Stimulated activated memory B cell treated with anti-CD40 and anti-IgM and Interleukin-4, amounts not matched to agents 10 μg/mL and 1 μg/mL and 100 μg/mL, for 72 hours (primary cell): ENCODE data around the gene MMAA.
A peak's percentile ranks its signal among the peaks of the same experiment; 100 is the strongest.
"Not testable (repeated sequence)": the region's sequence is repeated elsewhere in the genome, so short reads cannot be mapped to it uniquely, and the experiment has no call there.

Experiments used
- ATAC-seq: fragments of 150-1000 bp; cut with Tn5 transposase; 2 replicates; pipeline ENCODE4 v1.10.0; 2021
- H3K27ac Mint-ChIP-seq: one replicate; pipeline ENCODE4 v1.8.0; 2022; ENCODE audit warnings: mild to moderate bottlenecking, mixed read lengths
- H3K27me3 Mint-ChIP-seq: one replicate; pipeline ENCODE4 v1.8.0; 2022; ENCODE audit warnings: mixed read lengths
- H3K36me3 Mint-ChIP-seq: one replicate; pipeline ENCODE4 v1.8.0; 2022; ENCODE audit warnings: mixed read lengths
- H3K4me1 Mint-ChIP-seq: one replicate; pipeline ENCODE4 v1.8.0; 2022; ENCODE audit warnings: mixed read lengths
- H3K4me3 Mint-ChIP-seq: one replicate; pipeline ENCODE4 v1.8.0; 2022; ENCODE audit warnings: mild to moderate bottlenecking, moderate library complexity, mixed read lengths
- H3K9me3 Mint-ChIP-seq: one replicate; pipeline ENCODE4 v1.8.0; 2022; ENCODE audit warnings: mixed read lengths

Gene MMAA

DNA sequence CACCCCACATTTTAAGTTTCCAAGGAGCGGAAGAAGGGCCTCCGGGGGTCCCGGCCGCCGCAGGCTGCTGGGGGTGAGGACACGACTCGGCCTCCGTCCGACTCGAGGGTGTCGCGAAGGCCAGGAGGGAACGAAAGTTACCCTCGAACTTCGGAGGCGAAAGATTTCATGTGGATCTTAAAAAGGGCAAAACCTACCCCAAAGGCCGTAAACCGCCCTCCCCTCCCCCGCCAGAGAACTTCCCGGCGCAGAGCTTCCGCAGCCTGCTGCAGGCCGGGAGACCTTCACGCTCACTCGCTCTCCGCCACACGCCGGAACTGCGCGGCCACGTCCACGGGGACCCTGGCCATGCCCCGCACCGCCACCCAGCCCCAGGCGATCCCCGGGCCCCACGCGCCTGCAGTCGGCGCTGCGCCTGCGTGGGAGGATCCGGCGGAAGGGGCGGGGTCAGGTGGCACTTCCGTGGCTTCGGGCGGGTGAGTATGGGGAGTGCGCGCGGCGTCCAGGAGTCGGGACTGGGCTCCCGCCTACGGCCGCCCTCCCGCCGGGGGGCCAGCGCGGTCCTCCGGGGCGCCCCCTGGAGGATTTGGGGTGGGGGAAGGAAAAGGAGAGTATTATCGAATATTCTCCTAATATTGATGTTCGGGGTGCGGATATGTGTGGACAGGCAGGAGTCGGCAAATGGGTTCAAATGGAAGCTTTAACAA, at the start of gene MMAA:
MMAA (plus strand) TSS at position 454 of the 707 bp plus-strand sequence. CDS start 19,755 bp downstream, outside the sequence.
- Mint-ChIP-seq H3K36me3 (peaks cover 11% of the 10 kb centered on the region), H3K9me3 (peaks cover 3% of the 10 kb centered on the region), H3K4me3 (peak within 1 kb of the TSS; percentile 98), H3K4me1 (peaks cover 20% of the 10 kb centered on the region), H3K27ac (peak within 1 kb of the TSS; percentile 97), H3K27me3 (no peaks in the 10 kb centered on the region)
- peak; percentile 98 for ATAC-seq

DNA sequence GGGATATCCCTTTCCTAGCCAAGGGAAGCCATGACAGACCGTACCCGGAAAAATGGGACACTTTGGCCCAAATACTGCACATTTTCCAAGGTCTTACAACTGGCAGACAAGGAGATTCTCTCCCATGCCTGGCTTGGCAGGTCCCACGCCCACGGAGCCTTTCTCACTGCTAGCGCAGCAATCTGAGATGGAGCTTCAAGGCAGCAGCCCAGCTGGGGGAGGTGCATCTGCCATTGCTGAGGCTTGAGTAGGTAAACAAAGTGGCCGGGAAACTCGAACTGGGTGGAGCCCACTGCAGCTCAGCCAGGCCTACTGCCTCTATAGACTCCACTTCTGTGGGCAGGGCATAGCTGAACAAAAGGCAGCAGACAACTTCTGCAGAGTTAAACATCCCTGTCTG, 44.6 kb upstream of the MMAA start:
- H3K27me3 Mint-ChIP-seq: peaks cover 31% of the 10 kb centered on the region
- H3K36me3 Mint-ChIP-seq, H3K4me3 Mint-ChIP-seq, H3K27ac Mint-ChIP-seq, ATAC-seq, H3K4me1 Mint-ChIP-seq: not testable (repeated sequence)
- peaks cover 11% of the 10 kb centered on the region for H3K9me3 Mint-ChIP-seq

DNA sequence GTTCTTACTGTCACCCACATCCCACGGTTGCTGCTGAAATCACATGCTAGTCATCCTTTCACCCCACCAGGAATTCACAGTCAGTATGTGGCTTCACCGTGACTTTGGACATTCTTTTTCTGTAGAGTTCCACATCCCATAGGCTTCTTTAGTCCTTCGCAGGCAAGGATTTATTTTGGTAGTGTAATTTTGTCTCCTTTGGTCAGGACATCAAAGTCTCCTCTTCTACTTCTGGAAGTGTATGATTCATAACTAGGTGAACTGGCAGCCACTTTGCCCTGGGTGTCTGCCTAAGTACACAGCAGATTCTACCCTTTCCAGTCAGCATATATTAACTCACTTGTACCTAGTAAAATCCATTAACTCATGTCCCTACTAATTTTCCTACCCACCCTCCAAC, 38.3 kb upstream of the MMAA start:
- ATAC-seq: no peak
- Mint-ChIP-seq H3K27me3 (peaks cover 15% of the 10 kb centered on the region), H3K27ac (no peak overlapping the region), H3K4me1 (no peaks in the 10 kb centered on the region), H3K9me3 (peaks cover 10% of the 10 kb centered on the region), H3K4me3 (no peak overlapping the region), H3K36me3 (no peaks in the 10 kb centered on the region)

DNA sequence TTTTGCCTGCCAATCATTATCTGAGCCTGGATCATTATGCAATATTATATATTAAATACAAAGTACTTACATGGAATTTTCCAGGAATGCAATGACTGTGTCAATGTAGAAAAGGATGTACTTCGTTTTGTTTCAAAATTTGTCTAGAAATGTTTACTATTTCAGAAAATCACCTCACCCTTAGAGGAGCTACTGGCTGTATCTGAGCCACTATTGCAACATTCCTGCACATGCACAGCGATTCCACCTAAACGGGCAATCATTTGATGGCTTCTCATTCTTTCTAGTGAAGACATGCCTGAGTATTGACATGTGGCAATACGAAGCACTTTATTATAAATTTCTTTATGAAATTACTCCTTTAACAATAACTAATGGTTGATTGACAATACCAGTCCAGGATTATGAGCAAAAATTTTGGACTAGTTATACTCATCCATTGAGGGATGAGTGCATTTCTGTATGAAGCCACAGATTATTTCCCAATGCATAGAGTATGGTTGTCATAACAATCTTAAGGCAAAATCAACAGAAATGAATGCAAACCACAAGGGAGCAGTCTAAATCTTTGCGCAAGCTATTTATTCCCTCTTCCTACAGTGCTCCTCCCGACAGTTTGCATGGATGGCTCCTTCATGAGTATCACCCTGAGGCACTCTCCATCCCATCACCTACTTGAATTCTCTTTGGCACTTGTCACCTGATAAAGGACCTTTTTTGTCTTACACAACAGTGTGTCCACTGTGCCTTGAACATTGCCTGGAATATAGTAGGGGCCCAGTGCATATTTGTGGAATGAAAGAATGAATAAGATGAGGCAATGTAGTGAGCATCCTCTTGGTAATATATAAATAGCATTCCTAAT, 35.8 kb upstream of the MMAA start:
- Mint-ChIP-seq H3K27me3 (peaks cover 11% of the 10 kb centered on the region), H3K4me3 (no peak overlapping the region), H3K27ac (no peak overlapping the region), H3K9me3 (peaks cover 8% of the 10 kb centered on the region), H3K36me3 (no peaks in the 10 kb centered on the region), H3K4me1 (no peaks in the 10 kb centered on the region)
- ATAC-seq: no peak

DNA sequence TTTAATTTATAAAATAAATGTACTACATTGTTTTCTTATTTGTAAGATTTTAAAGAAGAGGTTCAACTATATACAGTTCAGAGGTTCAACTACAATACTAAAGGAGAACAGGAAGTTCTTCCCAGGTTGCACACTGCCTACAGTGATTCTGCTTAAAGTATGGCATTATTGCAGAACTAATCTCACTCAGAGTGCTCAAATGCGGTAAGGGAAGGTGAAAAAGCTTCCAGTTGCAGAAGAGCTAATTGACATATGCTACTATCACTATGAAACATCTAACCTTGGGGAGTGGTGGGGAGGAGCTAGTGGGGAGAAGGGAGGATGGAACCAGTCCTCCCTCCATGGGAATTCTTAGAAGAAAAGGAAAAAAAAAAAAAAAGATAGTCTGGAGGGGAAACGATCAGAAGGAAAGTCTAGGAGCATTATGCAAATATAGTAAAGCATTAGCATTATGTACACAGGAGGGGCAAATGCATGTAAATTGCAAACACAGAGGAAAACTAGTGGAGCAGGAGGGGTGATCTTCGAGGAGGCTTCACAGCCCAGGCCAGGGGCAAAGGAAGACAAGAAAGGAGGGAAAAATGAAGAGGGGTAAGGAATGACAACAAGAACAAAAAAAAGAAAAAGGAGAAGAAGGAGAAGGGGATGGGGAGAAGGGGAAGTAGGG, 32.0 kb upstream of the MMAA start:
- H3K4me1 Mint-ChIP-seq: no peaks in the 10 kb centered on the region
- no peaks in the 10 kb centered on the region for H3K9me3 Mint-ChIP-seq
- no peaks in the 10 kb centered on the region for H3K36me3 Mint-ChIP-seq
- no peak overlapping the region for H3K27ac Mint-ChIP-seq
- no peak overlapping the region for H3K4me3 Mint-ChIP-seq
- no peak for ATAC-seq
- peaks cover 11% of the 10 kb centered on the region for H3K27me3 Mint-ChIP-seq

DNA sequence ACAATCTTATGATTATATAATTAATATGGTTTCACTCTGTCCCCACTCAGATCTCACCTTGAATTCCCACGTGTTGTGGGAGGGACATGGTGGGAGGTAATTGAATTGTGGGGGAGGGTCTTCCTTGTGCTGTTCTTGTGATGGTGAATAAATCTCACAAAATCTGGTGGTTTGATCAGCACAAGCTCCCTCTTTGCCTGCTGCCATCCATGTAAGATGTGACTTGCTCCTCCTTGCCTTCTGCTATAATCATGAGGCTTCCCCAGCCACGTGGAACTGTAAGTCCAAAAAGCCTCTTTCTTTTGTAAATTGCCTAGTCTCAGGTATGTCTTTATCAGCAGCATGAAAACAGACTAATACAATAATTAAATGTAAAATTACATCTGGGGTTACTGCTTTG, 29.8 kb upstream of the MMAA start:
- not testable (repeated sequence) for H3K4me3 Mint-ChIP-seq, H3K4me1 Mint-ChIP-seq, ATAC-seq, H3K27ac Mint-ChIP-seq, H3K36me3 Mint-ChIP-seq, H3K9me3 Mint-ChIP-seq
- peaks cover 24% of the 10 kb centered on the region for H3K27me3 Mint-ChIP-seq

DNA sequence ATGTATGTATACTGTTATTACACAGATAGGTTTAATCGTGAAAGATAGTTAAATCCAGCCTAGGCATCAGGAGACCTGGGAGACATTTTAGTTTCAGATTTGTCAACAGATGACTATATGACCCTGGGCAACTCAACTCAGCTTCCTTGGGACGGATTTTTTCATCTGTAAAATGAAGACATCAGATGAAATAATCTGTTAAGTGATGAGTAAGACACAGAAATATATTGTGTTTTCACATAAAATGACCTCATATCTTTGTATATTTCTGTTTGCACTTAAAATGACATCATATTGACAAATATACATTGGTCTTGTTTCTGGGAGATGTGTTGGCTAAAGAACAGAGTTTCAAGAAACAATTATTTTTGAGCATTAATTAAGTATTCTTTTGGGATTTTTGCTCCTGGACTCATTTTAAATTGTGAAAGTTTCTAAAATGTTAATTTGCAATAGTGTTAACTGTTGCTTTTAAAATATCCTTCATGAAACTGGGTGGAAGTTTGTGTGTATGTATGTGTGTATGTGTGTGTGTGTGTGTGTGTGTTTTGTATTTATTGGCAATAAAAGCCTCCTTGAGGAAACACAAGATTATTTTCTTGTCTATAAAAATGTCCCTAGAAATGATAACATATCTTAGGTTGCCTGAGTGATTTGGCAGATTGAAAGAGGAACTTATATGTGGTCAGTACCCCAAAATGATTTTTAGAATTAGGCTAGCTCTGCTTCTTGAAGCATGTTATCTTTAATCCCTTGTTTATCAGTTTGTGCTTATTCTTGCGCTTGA, 29.1 kb upstream of the MMAA start:
- H3K9me3 Mint-ChIP-seq: no peaks in the 10 kb centered on the region
- no peak overlapping the region for H3K4me3 Mint-ChIP-seq
- H3K4me1 Mint-ChIP-seq: no peaks in the 10 kb centered on the region
- peaks cover 31% of the 10 kb centered on the region for H3K27me3 Mint-ChIP-seq
- no peaks in the 10 kb centered on the region for H3K36me3 Mint-ChIP-seq
- no peak overlapping the region for H3K27ac Mint-ChIP-seq
- no peak for ATAC-seq

DNA sequence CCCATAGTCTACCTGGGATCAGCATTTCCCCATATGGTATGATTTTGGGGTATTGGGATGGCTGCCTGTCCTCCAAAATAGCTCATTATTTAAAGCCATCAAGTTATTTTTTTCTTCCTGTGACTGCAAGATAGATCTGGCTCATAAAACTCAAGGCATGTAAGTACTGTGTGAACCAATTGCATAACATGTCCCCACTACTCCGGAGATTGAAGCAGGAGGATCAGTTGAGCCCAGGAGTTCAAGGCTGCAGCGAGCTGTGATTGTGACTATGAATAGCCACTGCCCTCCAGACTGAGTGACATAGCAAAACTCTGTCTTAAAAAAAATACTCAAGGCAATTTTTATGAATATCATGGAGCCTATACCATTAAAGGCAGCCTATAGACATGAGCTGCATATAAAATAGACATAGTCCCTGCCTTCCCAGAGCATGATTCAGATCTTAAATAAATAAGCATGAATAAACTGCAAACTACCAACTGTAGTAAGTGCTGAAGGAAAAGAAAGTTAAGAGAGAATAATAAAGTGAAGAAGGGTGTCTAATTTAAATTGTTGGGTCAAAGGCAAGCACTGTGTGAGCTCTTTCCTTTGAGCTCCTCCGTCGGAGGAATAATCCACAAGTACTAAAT, 16.9 kb upstream of the MMAA start:
- peaks cover 8% of the 10 kb centered on the region for H3K9me3 Mint-ChIP-seq
- no peak overlapping the region for H3K27ac Mint-ChIP-seq
- ATAC-seq: no peak
- H3K4me3 Mint-ChIP-seq: no peak overlapping the region
- peaks cover 33% of the 10 kb centered on the region for H3K27me3 Mint-ChIP-seq
- H3K36me3 Mint-ChIP-seq: peaks cover 13% of the 10 kb centered on the region
- H3K4me1 Mint-ChIP-seq: no peaks in the 10 kb centered on the region

DNA sequence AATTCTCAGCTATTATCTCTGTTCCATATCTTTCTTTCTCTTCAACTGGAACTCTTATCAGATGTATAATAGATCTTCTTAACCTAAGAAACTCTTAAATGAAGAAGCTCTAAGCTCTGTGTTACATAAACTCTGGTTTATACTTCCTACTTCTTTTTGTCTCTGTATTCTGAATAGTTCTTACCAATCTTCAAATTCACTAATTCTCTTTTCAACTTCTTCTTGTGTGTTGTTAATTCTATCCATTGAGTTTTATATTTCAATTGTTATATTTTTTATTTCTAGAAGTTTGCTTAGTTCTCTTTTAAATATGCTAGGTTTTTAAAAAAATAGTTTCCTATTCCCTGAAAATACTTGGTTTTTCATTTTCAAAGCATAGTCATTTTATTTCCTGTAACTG, 13.2 kb upstream of the MMAA start:
- H3K4me1 Mint-ChIP-seq: no peaks in the 10 kb centered on the region

DNA sequence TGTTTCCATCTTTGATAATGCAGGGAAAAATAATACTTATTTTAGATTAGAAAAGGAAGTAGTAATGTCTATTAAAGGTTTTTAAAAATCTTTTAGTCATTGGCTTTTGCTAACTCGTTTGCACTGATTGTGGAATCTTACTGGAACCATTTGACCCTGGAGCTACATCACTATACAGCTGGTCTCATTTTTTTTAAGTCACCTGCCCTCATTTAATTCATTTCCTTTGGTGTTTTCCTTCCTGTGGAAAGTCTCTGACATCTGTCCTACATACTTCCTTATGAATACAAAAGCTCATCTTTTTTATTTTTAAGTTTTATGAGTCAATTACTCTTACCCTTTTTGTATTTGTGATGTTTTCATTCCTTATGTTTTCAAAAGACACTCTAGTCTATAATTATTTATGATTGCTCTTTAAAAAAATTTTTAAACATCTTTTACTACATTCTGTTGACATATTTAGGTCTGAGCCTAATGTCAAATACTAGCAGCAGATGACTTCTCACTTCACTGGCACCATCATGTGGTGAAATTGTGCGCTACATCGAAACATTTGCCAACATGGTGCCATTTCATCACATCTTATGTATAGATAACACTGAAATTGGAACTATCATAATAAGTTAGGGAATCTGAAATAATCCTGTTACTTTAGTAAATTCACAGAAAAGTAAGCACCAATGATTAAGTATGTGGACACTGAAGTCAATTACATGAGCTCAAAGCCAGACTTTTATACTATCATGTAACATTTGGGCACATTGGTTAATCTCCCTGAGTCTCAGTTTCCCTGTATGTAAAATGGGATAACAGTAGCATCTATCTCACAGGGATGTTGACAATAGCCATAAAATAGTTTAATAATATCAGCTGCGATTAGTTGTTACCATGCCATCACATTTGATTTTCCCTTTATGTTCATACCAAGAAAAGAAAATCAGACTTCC, 9.4 kb upstream of the MMAA start:
- ATAC-seq: no peak
- Mint-ChIP-seq H3K27ac (no peak overlapping the region), H3K9me3 (peaks cover 8% of the 10 kb centered on the region), H3K4me3 (no peak overlapping the region), H3K36me3 (peaks cover 13% of the 10 kb centered on the region), H3K4me1 (no peaks in the 10 kb centered on the region), H3K27me3 (peaks cover 19% of the 10 kb centered on the region)

More for the DNA sequence above, 13.2 kb upstream of the MMAA start:
- peaks cover 13% of the 10 kb centered on the region for H3K36me3 Mint-ChIP-seq
- H3K4me3 Mint-ChIP-seq: no peak overlapping the region
- peaks cover 8% of the 10 kb centered on the region for H3K9me3 Mint-ChIP-seq
- H3K27me3 Mint-ChIP-seq: peaks cover 19% of the 10 kb centered on the region
- H3K27ac Mint-ChIP-seq: no peak overlapping the region
- no peak for ATAC-seq

DNA sequence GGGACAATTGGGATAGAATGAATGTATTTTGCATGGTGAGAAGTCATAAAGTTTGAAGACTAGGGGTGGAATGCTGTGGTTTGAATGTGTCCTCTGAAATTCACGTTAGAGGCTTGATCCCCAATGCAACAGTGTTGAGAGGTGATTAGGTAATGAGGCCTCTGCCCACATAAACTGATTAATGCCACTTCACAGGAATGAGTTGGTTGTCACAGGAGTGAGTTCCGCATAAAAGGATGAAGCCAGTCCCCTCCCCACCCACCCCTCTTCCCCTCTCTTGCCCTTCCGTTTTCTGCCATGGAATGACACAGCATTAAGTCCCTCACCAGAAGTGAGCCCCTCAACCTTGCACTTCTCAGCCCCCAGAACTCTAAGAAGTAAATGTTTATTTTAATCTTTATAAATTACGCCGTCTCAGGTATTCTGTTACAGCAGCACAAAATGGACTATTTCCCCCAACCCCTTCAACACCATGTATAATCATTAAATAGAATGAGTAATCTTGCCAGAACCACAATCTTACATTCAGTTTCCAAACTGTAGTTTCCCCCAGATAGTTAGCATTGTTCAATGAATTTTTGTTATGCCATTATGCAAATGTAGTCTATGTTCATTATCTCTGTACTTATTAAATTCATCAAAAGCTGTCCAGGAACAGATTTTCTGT, 5.5 kb upstream of the MMAA start:
- no peaks in the 10 kb centered on the region for H3K27me3 Mint-ChIP-seq

DNA sequence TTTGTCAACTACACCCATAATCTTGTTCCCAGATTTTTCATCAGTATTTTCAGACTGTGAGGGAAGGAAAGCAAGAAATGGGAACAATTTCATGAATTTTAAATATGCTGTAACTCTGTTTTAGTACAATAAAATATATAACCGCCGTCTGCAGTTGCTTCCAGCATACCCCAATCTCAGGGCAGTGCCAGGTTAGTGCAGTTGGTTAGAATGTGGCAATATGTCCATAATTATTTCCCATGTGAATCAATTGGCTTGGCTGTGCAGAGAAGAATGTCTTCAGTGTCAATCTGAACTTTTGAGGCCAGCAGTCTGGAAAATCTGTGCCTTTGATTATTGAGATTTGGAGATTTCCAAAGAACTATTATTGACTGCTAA, 5.0 kb upstream of the MMAA start:
- no peaks in the 10 kb centered on the region for H3K27me3 Mint-ChIP-seq
- no peaks in the 10 kb centered on the region for H3K36me3 Mint-ChIP-seq
- no peak overlapping the region for H3K27ac Mint-ChIP-seq
- ATAC-seq: no peak
- H3K9me3 Mint-ChIP-seq: no peaks in the 10 kb centered on the region
- peaks cover 7% of the 10 kb centered on the region for H3K4me1 Mint-ChIP-seq
- H3K4me3 Mint-ChIP-seq: no peak overlapping the region

More for the DNA sequence above, 5.5 kb upstream of the MMAA start:
- Mint-ChIP-seq H3K9me3 (no peaks in the 10 kb centered on the region), H3K36me3 (no peaks in the 10 kb centered on the region), H3K4me1 (peaks cover 5% of the 10 kb centered on the region), H3K27ac (no peak overlapping the region), H3K4me3 (no peak overlapping the region)
- ATAC-seq: no peak

DNA sequence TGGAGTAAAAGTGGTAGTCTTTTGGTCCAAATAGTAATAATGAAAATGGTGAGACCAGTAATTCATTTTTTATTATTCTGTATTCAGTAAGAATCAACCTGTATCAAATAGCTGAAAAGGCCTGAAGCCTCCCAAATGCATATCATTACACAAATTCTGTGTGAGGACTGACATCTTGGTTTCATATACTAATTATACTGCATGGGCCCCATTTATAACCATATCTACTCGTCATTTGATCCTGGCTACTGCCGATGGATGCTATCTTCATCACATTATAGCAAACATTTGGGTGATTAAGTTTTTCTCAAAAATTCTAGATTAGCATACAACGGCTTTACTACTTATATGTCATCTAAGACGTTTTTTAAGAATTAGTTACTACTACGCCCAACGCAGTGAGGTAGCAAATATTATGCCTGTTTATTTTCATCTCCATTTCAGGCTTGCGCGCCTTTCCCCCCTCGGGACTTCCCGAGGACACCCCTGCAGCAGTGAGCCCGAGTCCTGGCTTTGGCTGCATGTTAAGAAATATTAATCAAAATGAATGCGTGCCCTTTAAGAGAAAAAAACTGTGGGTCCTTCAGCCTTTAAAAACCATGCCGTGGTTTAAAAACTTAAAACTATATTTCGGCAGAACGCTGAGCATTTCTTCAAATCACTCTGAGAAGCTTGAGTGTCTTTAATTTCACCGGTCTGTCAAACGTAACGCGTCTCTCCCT, 814 bp upstream of the MMAA start:
- Mint-ChIP-seq H3K27ac (peak overlapping the region; percentile 97), H3K4me3 (peak overlapping the region; percentile 98), H3K9me3 (peaks cover 3% of the 10 kb centered on the region), H3K36me3 (peaks cover 11% of the 10 kb centered on the region), H3K4me1 (peaks cover 20% of the 10 kb centered on the region), H3K27me3 (no peaks in the 10 kb centered on the region)
- peak; percentile 4 for ATAC-seq
